Esophagus squamous epithelium (tissue), 5 donors: ENCODE results near the gene SAMD14. TPM values are rescaled to one million over a fixed set of nuclear protein-coding genes. Genes with fewer than 3 reads are reported as not detected.

Experiments
- DNase-seq: peaks from one replicate; lab custom pipeline; 2025; lab: John Stamatoyannopoulos, UW
- H3K27ac ChIP-seq, 4 donors: fragments of 200-600 bp; sonication (generic); one replicate each; pipeline ENCODE4 v1.5.1; 2016 to 2019; ENCODE audit warnings: mild to moderate bottlenecking in 1 of 4
- H3K27me3 ChIP-seq, 4 donors: fragments of 200-600 bp; sonication (generic); 1 replicate in 3 of 4; 2 replicates in 1 of 4; pipeline versions ENCODE4 v1.5.1 to v1.6.0; 2017 to 2021; ENCODE audit warnings: antibody characterized with exemption in 1 of 4
- H3K36me3 ChIP-seq, 3 donors: fragments of 200-600 bp; sonication (generic); one replicate each; pipeline ENCODE4 v1.5.1; 2016 to 2019
- H3K4me1 ChIP-seq, 3 donors: fragments of 200-600 bp; sonication (generic); one replicate each; pipeline ENCODE4 v1.5.1; 2017 to 2019
- H3K4me3 ChIP-seq, 4 donors: fragments of 200-600 bp; sonication (generic); 1 replicate in 3 of 4; 2 replicates in 1 of 4; pipeline ENCODE4 v1.5.1; 2016 to 2019; ENCODE audit warnings: mild to moderate bottlenecking in 2 of 4, moderate library complexity in 1 of 4
- H3K9me3 ChIP-seq, 3 donors: fragments of 200-600 bp; sonication (generic); one replicate each; pipeline ENCODE4 v1.5.1; 2016 to 2019
- POLR2A ChIP-seq, 4 donors: fragments of 450-650 bp; IDR thresholded peaks; one replicate each; pipeline ENCODE4 v1.6.1; 2017; ENCODE audit warnings: antibody characterized with exemption in 4 of 4, mild to moderate bottlenecking in 4 of 4, moderate library complexity in 3 of 4
- WGBS, 2 donors: methylation state at CpG; one replicate each; pipeline ENCODE4 v1.1.5; 2018; 5-methylcytosine and 5-hydroxymethylcytosine counted together
- intact Hi-C: fragments of 100-400 bp; cut with DNase I; formaldehyde crosslinking; loops from one replicate; pipeline ENCODE4 v1.15.0; 2022
- total RNA-seq, 4 donors: library from RNA; depleted of rRNA; stranded (reverse); fragments of >200 nt; gene quantifications; one replicate each; pipeline ENCODE4 v1.1.0, GENCODE V29; 2016
- TF ChIP-seq, protein P1 (sequence below), 6 experiments: fragments of 450-650 bp in 4 of 6; fragments of 200-600 bp in 2 of 6; sonication (generic) in 2 of 6; IDR thresholded peaks; one replicate each; pipeline ENCODE4 v1.5.1; 2016 to 2019; ENCODE audit warnings: antibody characterized with exemption in 6 of 6, mild to moderate bottlenecking in 4 of 6, moderate library complexity in 4 of 6
- donor health status: DM: yes; HTN: yes; CAD: no.

SAMD14 gene
- total RNA-seq, 4 donors from 2014 or later = 0.57 TPM; not detected in 3

- Histone ChIP-seq H3K9me3 (no peaks in the 10 kb centered on the region), H3K4me1 (peaks cover 2 to 14% (median 6%) of the 10 kb centered on the region in 3 donors), H3K36me3 (peaks cover 23 to 99% (median 66%) of the 10 kb centered on the region in 3 donors), H3K27ac (no peak overlapping the region), H3K27me3 (no peaks in the 10 kb centered on the region), H3K4me3 (no peak overlapping the region)
- intact Hi-C loops = no loop called here
- TF ChIP-seq POLR2A (IDR thresholded peaks at IDR 0.05) = no peak
- TF ChIP-seq, protein P1, sequence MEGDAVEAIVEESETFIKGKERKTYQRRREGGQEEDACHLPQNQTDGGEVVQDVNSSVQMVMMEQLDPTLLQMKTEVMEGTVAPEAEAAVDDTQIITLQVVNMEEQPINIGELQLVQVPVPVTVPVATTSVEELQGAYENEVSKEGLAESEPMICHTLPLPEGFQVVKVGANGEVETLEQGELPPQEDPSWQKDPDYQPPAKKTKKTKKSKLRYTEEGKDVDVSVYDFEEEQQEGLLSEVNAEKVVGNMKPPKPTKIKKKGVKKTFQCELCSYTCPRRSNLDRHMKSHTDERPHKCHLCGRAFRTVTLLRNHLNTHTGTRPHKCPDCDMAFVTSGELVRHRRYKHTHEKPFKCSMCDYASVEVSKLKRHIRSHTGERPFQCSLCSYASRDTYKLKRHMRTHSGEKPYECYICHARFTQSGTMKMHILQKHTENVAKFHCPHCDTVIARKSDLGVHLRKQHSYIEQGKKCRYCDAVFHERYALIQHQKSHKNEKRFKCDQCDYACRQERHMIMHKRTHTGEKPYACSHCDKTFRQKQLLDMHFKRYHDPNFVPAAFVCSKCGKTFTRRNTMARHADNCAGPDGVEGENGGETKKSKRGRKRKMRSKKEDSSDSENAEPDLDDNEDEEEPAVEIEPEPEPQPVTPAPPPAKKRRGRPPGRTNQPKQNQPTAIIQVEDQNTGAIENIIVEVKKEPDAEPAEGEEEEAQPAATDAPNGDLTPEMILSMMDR (IDR thresholded peaks at IDR 0.05) = no peak
- no peak for DNase-seq
- WGBS, 2 donors = 72 to 83% methylated on average over 2 to 3 of the region's 16 CpGs
These were observed 53.8 kb downstream of the SAMD14 start for GRCh38 chr17:50076221-50076590.

GRCh38 chr17:50075446-50076032, 54.4 kb downstream of the SAMD14 start:
- WGBS, 2 donors = 80 to 95% methylated on average over 2 to 14 of the region's 16 CpGs
- peaks cover 23 to 99% (median 62%) of the 10 kb centered on the region in 3 donors for H3K36me3 ChIP-seq

GRCh38 chr17:50074227-50074626, 55.7 kb downstream of the SAMD14 start:
- TF ChIP-seq POLR2A (IDR thresholded peaks at IDR 0.05) = no peak
- TF ChIP-seq, protein P1 (IDR thresholded peaks at IDR 0.05) = no peak
- H3K9me3 ChIP-seq = no peaks in the 10 kb centered on the region
- no peaks in the 10 kb centered on the region for H3K27me3 ChIP-seq
- H3K27ac ChIP-seq = no peak overlapping the region
- H3K4me3 ChIP-seq = no peak overlapping the region
- intact Hi-C loops = no loop called here
- H3K36me3 ChIP-seq = peaks cover 32 to 99% (median 58%) of the 10 kb centered on the region in 3 donors
- 83 to 97% methylated on average over 5 to 6 of the region's 6 CpGs for WGBS, 2 donors
- peaks cover 0 to 4% (median 0%) of the 10 kb centered on the region in 3 donors for H3K4me1 ChIP-seq
- no peak for DNase-seq

More at GRCh38 chr17:50075446-50076032, 54.4 kb downstream of the SAMD14 start:
- Histone ChIP-seq H3K27me3 (no peaks in the 10 kb centered on the region), H3K4me3 (no peak overlapping the region), H3K4me1 (peaks cover 2 to 14% (median 6%) of the 10 kb centered on the region in 3 donors), H3K27ac (no peak overlapping the region), H3K9me3 (no peaks in the 10 kb centered on the region)
- DNase-seq = no peak
- no peak for TF ChIP-seq POLR2A (IDR thresholded peaks at IDR 0.05)
- TF ChIP-seq, protein P1 (IDR thresholded peaks at IDR 0.05) = no peak
- intact Hi-C loops = no loop called here

DNA sequence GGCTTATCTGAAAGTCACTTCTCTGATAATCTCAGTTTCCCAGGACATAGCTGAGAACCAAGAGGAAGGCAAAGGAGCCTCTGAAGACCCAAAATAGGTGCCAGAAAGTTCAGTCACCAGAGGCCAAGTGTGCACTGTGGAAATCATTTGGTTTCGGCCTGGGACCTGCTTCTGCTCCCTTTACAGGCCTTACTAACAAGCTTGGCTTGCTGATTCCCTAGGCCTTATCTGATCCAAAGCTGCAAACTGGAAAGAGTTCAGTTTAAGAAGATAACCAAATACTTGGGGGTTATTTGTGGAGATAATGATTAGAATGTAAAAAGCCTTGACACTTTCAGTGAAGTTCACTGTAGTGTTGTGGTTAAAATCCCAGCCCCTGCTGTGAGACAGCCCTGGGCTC, 57.0 kb downstream of the SAMD14 start:
- Histone ChIP-seq H3K27ac (no peak overlapping the region), H3K4me1 (no peaks in the 10 kb centered on the region), H3K4me3 (no peak overlapping the region), H3K27me3 (no peaks in the 10 kb centered on the region), H3K9me3 (no peaks in the 10 kb centered on the region), H3K36me3 (peaks cover 32 to 98% (median 57%) of the 10 kb centered on the region in 3 donors)
- TF ChIP-seq, protein P1 (IDR thresholded peaks at IDR 0.05) = no peak
- TF ChIP-seq POLR2A (IDR thresholded peaks at IDR 0.05) = no peak
- 80 to 89% methylated on average over 1 of the region's 1 CpG for WGBS, 2 donors
- intact Hi-C loops = no loop called here
- DNase-seq = no peak

DNA sequence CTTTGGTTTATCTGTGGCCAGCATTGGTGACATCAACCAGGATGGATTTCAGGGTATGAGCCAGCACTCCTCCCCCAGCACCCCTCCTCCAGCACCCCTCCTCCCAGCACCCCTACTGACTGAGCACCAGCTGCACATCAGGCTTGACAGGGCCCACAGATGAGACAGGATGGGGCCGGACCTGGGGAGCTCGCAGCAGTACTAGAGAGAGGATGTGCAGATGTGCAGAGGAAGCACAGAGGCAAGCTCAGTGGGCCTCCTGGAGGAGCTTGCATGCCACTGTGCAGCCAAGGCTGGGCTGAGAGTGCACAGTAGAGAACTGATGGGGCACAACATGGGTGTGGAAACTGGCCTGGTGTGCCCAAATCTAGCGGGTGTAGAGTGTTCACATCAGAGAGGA, 57.8 kb downstream of the SAMD14 start:
- 67 to 100% methylated on average over 1 to 2 of the region's 3 CpGs for WGBS, 2 donors
- TF ChIP-seq, protein P1 (IDR thresholded peaks at IDR 0.05) = no peak
- TF ChIP-seq POLR2A (IDR thresholded peaks at IDR 0.05) = no peak
- DNase-seq = no peak
- Histone ChIP-seq H3K4me3 (no peak overlapping the region), H3K27ac (no peak overlapping the region), H3K27me3 (no peaks in the 10 kb centered on the region), H3K9me3 (no peaks in the 10 kb centered on the region), H3K4me1 (no peaks in the 10 kb centered on the region), H3K36me3 (peaks cover 32 to 98% (median 62%) of the 10 kb centered on the region in 3 donors)
- intact Hi-C loops = no loop called here
